H1 (cell line): ENCODE data around the gene MCHR1. TPM values are rescaled to one million over a fixed set of nuclear protein-coding genes. Genes with fewer than 3 reads are reported as not detected.
A peak's percentile ranks its signal among the peaks of the same experiment; 100 is the strongest.

ENCODE experiments used
- CTCF ChIA-PET: fragments of 300-600 bp; sonication (Branson Sonifier 250); formaldehyde crosslinking; loops from one replicate; lab custom pipeline; 2021; ENCODE audit not compliant: partially characterized antibody; lab: Charles Lee
- POLR2A ChIA-PET: fragments of 300-600 bp; sonication (Branson Sonifier 250); formaldehyde crosslinking; loops from one replicate; lab custom pipeline; 2021; ENCODE audit warnings: inconsistent platforms; ENCODE audit not compliant: partially characterized antibody; lab: Charles Lee
- DNase-seq, 2 experiments: peaks; one replicate each; pipeline versions ENCODE4 v3.0.0 to v3.0.0-alpha.2; 2010 to 2022; ENCODE audit warnings: low spot score in 2 of 2, low read depth in 1 of 2, mixed read lengths in 1 of 2
- FAIRE-seq: peaks from 2 replicates; lab custom pipeline; 2011; peaks lifted over from hg19 to GRCh38; lab: Jason Lieb, UNC
- H2AFZ ChIP-seq: 2 replicates; pipeline ENCODE4 v1.8.1; 2012; ENCODE audit warnings: low read length, inconsistent platforms
- H2AK5ac ChIP-seq: 2 replicates; pipeline ENCODE4 v1.6.1; 2013; ENCODE audit warnings: low read depth, low read length
- H2BK120ac ChIP-seq: replicated peaks from 2 replicates; pipeline ENCODE3; 2013; ENCODE audit warnings: low read depth, low read length, inconsistent platforms
- H2BK12ac ChIP-seq: 2 replicates; pipeline ENCODE4 v1.6.1; 2013; ENCODE audit warnings: low read depth, low read length
- H2BK15ac ChIP-seq: 2 replicates; pipeline ENCODE4 v1.6.1; 2013; ENCODE audit warnings: low read length
- H2BK20ac ChIP-seq: 2 replicates; pipeline ENCODE4 v1.6.1; 2013; ENCODE audit warnings: low read length
- H2BK5ac ChIP-seq: 2 replicates; pipeline ENCODE4 v1.6.1; 2013; ENCODE audit warnings: low read depth, low read length
- H3K14ac ChIP-seq: 2 replicates; pipeline ENCODE4 v1.6.1; 2013; ENCODE audit warnings: inconsistent platforms; ENCODE audit not compliant: insufficient read length
- H3K18ac ChIP-seq: 2 replicates; pipeline ENCODE4 v1.6.1; 2013; ENCODE audit warnings: low read length; ENCODE audit errors: extremely low read depth
- H3K23ac ChIP-seq: 2 replicates; pipeline ENCODE4 v1.6.1; 2013; ENCODE audit warnings: inconsistent platforms; ENCODE audit not compliant: insufficient read length
- H3K23me2 ChIP-seq: 2 replicates; pipeline ENCODE4 v1.6.1; 2013; ENCODE audit warnings: low read depth, low read length
- H3K27ac ChIP-seq: 2 replicates; pipeline ENCODE4 v1.6.1; 2011; ENCODE audit warnings: low read depth, low read length, inconsistent platforms
- H3K27me3 ChIP-seq, 4 experiments: replicated peaks in 1 of 4; 1 replicate in 1 of 4; 2 replicates in 3 of 4; pipeline versions ENCODE4 v1.6.1 to v1.8.1; 2011 to 2013; ENCODE audit warnings: low read length in 3 of 4, mild to moderate bottlenecking in 3 of 4, inconsistent platforms in 2 of 4, mixed read lengths in 2 of 4, moderate library complexity in 1 of 4; ENCODE audit not compliant: control insufficient read depth in 3 of 4, insufficient read depth in 3 of 4; ENCODE audit errors: extremely low read depth in 1 of 4
- H3K36me3 ChIP-seq, 4 experiments: 2 replicates each; pipeline versions ENCODE4 v1.6.1 to v1.8.1; 2011 to 2013; ENCODE audit warnings: mild to moderate bottlenecking in 4 of 4, low read length in 3 of 4, moderate library complexity in 2 of 4, control low read depth in 1 of 4, inconsistent platforms in 1 of 4; ENCODE audit not compliant: insufficient read depth in 4 of 4, control insufficient read depth in 2 of 4
- H3K4ac ChIP-seq: replicated peaks from 2 replicates; pipeline ENCODE3; 2013; ENCODE audit warnings: low read length, low read depth, mixed read lengths, inconsistent platforms; ENCODE audit not compliant: insufficient read length
- H3K4me1 ChIP-seq, 4 experiments: replicated peaks in 1 of 4; 1 replicate in 1 of 4; 2 replicates in 3 of 4; pipeline versions ENCODE4 v1.6.1 to v1.8.1; 2011 to 2013; ENCODE audit warnings: low read length in 3 of 4, inconsistent platforms in 2 of 4, mixed read lengths in 1 of 4; ENCODE audit not compliant: insufficient read depth in 4 of 4, control insufficient read depth in 3 of 4
- H3K4me2 ChIP-seq, 2 experiments: 2 replicates each; pipeline versions ENCODE4 v1.6.1 to v1.8.1; 2011 to 2013; ENCODE audit warnings: low read depth in 2 of 2, low read length in 2 of 2, control low read depth in 1 of 2, inconsistent platforms in 1 of 2, mild to moderate bottlenecking in 1 of 2; ENCODE audit not compliant: insufficient read depth in 1 of 2
- H3K4me3 ChIP-seq, 4 experiments: fragments of 200-600, 300-600 bp in 1 of 4; sonication (generic), shearing (Covaris generic), sonication (Bioruptor Twin) in 1 of 4; 2 replicates each; pipeline versions ENCODE4 v1.5.1 to v1.8.1; 2011 to 2016; ENCODE audit warnings: low read length in 4 of 4, low read depth in 3 of 4, control low read depth in 2 of 4, inconsistent platforms in 2 of 4, mild to moderate bottlenecking in 2 of 4, mixed read lengths in 1 of 4, moderate library complexity in 1 of 4; ENCODE audit not compliant: insufficient read depth in 2 of 4; ENCODE audit errors: extremely low read depth in 1 of 4
- H3K56ac ChIP-seq: replicated peaks from 2 replicates; pipeline ENCODE3; 2013; ENCODE audit warnings: low read depth, mild to moderate bottlenecking, mixed read lengths, low read length, inconsistent platforms; ENCODE audit not compliant: insufficient read length
- H3K79me1 ChIP-seq: 2 replicates; pipeline ENCODE4 v1.6.1; 2013; ENCODE audit warnings: low read depth, low read length, control low read depth
- H3K79me2 ChIP-seq, 2 experiments: 2 replicates each; pipeline versions ENCODE4 v1.6.1 to v1.8.1; 2012 to 2013; ENCODE audit warnings: low read length in 2 of 2, mild to moderate bottlenecking in 2 of 2, inconsistent platforms in 1 of 2; ENCODE audit not compliant: insufficient read depth in 2 of 2, control insufficient read depth in 1 of 2
- H3K9ac ChIP-seq, 4 experiments: replicated peaks in 1 of 4; 1 replicate in 1 of 4; 2 replicates in 3 of 4; pipeline versions ENCODE4 v1.6.1 to v1.8.1; 2011 to 2013; ENCODE audit warnings: low read depth in 3 of 4, low read length in 3 of 4, control low read depth in 2 of 4, mild to moderate bottlenecking in 2 of 4, moderate library complexity in 2 of 4, inconsistent platforms in 1 of 4; ENCODE audit errors: extremely low read depth in 1 of 4
- H3K9me3 ChIP-seq, 2 experiments: 2 replicates each; pipeline versions ENCODE4 v1.6.1 to v1.8.1; 2012 to 2013; ENCODE audit warnings: mild to moderate bottlenecking in 2 of 2, moderate library complexity in 2 of 2, control low read depth in 1 of 2, inconsistent platforms in 1 of 2, low read depth in 1 of 2, low read length in 1 of 2, mixed read lengths in 1 of 2; ENCODE audit not compliant: insufficient read depth in 2 of 2
- H4K20me1 ChIP-seq, 2 experiments: replicated peaks in 1 of 2; 2 replicates each; pipeline versions ENCODE3 to v1.8.1; 2011 to 2013; ENCODE audit warnings: inconsistent platforms in 2 of 2, low read length in 2 of 2, mild to moderate bottlenecking in 1 of 2; ENCODE audit not compliant: insufficient read depth in 2 of 2, control insufficient read depth in 1 of 2
- H4K5ac ChIP-seq: 2 replicates; pipeline ENCODE4 v1.6.1; 2013; ENCODE audit warnings: low read length, low read depth, mixed read lengths, inconsistent platforms; ENCODE audit not compliant: insufficient read length
- H4K8ac ChIP-seq: 2 replicates; pipeline ENCODE4 v1.8.0; 2013; ENCODE audit warnings: mild to moderate bottlenecking, moderate library complexity, low read length, inconsistent platforms; ENCODE audit not compliant: insufficient read depth; ENCODE audit errors: extremely low read depth
- H4K91ac ChIP-seq: replicated peaks from 2 replicates; pipeline ENCODE3; 2013; ENCODE audit warnings: low read length, mixed read lengths, inconsistent platforms; ENCODE audit not compliant: insufficient read length
- CTCF ChIP-seq, 3 experiments: IDR thresholded peaks; 1 replicate in 2 of 3; 2 replicates in 1 of 3; pipeline versions ENCODE4 v1.5.1 to v1.6.1; 2011; ENCODE audit warnings: low read length in 3 of 3, mild to moderate bottlenecking in 3 of 3, inconsistent platforms in 2 of 3, low read depth in 1 of 3, moderate library complexity in 1 of 3; ENCODE audit not compliant: insufficient read depth in 1 of 3; ENCODE audit errors: control extremely low read depth in 1 of 3
- GTF2F1 ChIP-seq: IDR thresholded peaks from 2 replicates; pipeline ENCODE4 v1.6.1; 2012; ENCODE audit warnings: low read depth, low read length, improper control_type of control experiment, borderline replicate concordance
- MAFK ChIP-seq: IDR thresholded peaks from 2 replicates; pipeline ENCODE4 v1.6.1; 2012; ENCODE audit warnings: low read depth, mild to moderate bottlenecking, improper control_type of control experiment, low read length
- RAD21 ChIP-seq, 2 experiments: IDR thresholded peaks in 1 of 2; conservative IDR thresholded peaks in 1 of 2; 2 replicates each; pipeline ENCODE4 v1.6.1; 2011; ENCODE audit warnings: low read depth in 2 of 2, low read length in 2 of 2, improper control_type of control experiment in 1 of 2, inconsistent platforms in 1 of 2, mild to moderate bottlenecking in 1 of 2, moderate library complexity in 1 of 2
- SAP30 ChIP-seq: fragments of 300-600 bp; sonication (generic); IDR thresholded peaks from 2 replicates; pipeline ENCODE4 v1.7.1; 2012; ENCODE audit warnings: low read length, moderate library complexity, mild to moderate bottlenecking, inconsistent platforms; ENCODE audit not compliant: insufficient read depth, insufficient replicate concordance
- WGBS, 2 experiments: shearing (Covaris generic) in 1 of 2; methylation state at CpG; one replicate each; pipeline versions ENCODE4 v1.1.6 to v1.1.7; 2013 to 2015; ENCODE audit warnings: low lambda C conversion rate in 2 of 2, mixed read lengths in 2 of 2, inconsistent platforms in 1 of 2, low coverage in 1 of 2, missing lambda C conversion rate in 1 of 2; ENCODE audit not compliant: insufficient replicate concordance in 2 of 2, insufficient coverage in 1 of 2, insufficient read length in 1 of 2; ENCODE audit errors: extremely low coverage in 1 of 2, missing lambda C conversion rate in 1 of 2; 5-methylcytosine and 5-hydroxymethylcytosine counted together
- polyA plus RNA-seq, 7 experiments: library from polyadenylated mRNA; depleted of rRNA in 3 of 7; stranded (reverse) in 5 of 7; unstranded in 2 of 7; fragments of >200 nt in 5 of 7; fragments of 200-250 nt in 2 of 7; gene quantifications; 1 replicate in 5 of 7; 2 replicates in 1 of 7; 4 replicates in 1 of 7; pipeline versions ENCODE4 v1.2.1 to v1.2.3, GENCODE V29; 2011 to 2013; ENCODE audit warnings: missing spikeins in 2 of 7, mixed read lengths in 2 of 7
- total RNA-seq: library from RNA; stranded (reverse); fragmentation: NEBNext Ultra II Directional; extraction: Animal tissue kit (Norgen Biotek cat#: 25700); gene quantifications from 2 replicates; pipeline ENCODE4 v1.2.1, GENCODE V29; 2021

The MCHR1 gene
- total and polyA plus RNA-seq, 2 of the 8 experiments (the other 6 are each of a cell fraction or from before 2014, with no cell fraction given) = 0.91 to 7.6 TPM

- Histone ChIP-seq H3K4ac (no peak overlapping the region), H2AK5ac (no peak overlapping the region), H4K5ac (no peak overlapping the region), H3K79me1 (no peaks in the 10 kb centered on the region), H2BK12ac (peak overlapping the region; percentile 82; the same call in 1 of the 2 replicates), H3K79me2 (no peaks in the 10 kb centered on the region), H4K8ac (no peak overlapping the region), H3K56ac (no peak overlapping the region), H3K23me2 (no peaks in the 10 kb centered on the region; the same call in 1 of the 2 replicates), H3K9ac (no peak overlapping the region), H3K27ac (no peak overlapping the region), H3K4me3 (no peak overlapping the region), H2BK120ac (peak overlapping the region; percentile 66), H3K4me2 (peak overlapping the region in 1 of 2 experiments; percentile 5; a peak in 1 of 4 replicates), H3K4me1 (peaks cover 2 to 13% (median 9%) of the 10 kb centered on the region in 4 experiments; a peak in 6 of 7 replicates), H2BK20ac (peak overlapping the region; percentile 55; the same call in 1 of the 2 replicates), H3K9me3 (no peaks in the 10 kb centered on the region), H2BK15ac (0 out of 2 replicates have a peak overlapping the region, but pooled peaks have one; percentile 65), H3K23ac (no peak overlapping the region), H3K36me3 (no peaks in the 10 kb centered on the region), H2BK5ac (peak overlapping the region; percentile 54; the same call in 1 of the 2 replicates), H3K27me3 (no peaks in the 10 kb centered on the region), H4K91ac (peak overlapping the region; percentile 67), H4K20me1 (no peaks in the 10 kb centered on the region), H3K18ac (peak overlapping the region; percentile 32; the same call in 1 of the 2 replicates), H2AFZ (0 out of 2 replicates have a peak overlapping the region, but pooled peaks have one; percentile 43), H3K14ac (no peak overlapping the region)
- FAIRE-seq = no peak
- 67% methylated on average over 8 of the region's 8 CpGs; no CpG with 5 or more reads in 1 of the 2 experiments for WGBS, 2 experiments
- no peak for TF ChIP-seq MAFK
- TF ChIP-seq GTF2F1 = no peak
- peak in 1 of 2 experiments; percentile 10; a peak in 1 of 4 replicates for TF ChIP-seq RAD21 (IDR thresholded peaks at IDR 0.05 in 1 of 2, conservative IDR thresholded peaks at IDR 0.05 in 1 of 2; ENCODE audit: low read depth in 2 of 2, low read length in 2 of 2)
- no peak for TF ChIP-seq SAP30
- peak in 1 of 3 experiments; percentile 9; a peak in 1 of 4 replicates for TF ChIP-seq CTCF (IDR thresholded peaks at IDR 0.05; ENCODE audit: control extremely low read depth in 1 of 3, insufficient read depth in 1 of 3, low read depth in 1 of 3, low read length in 3 of 3)
- no peak for DNase-seq
- POLR2A ChIA-PET = interaction anchor here (0.9 kb wide), 1 partner anchor 21 kb away, joined by 3 read pairs; no protein-coding TSS in a partner anchor
- CTCF ChIA-PET = no interaction called here
These were observed 11.1 kb downstream of the MCHR1 start for GRCh38 chr22:40690370-40690769.
